ENCODE data around the gene RASGEF1C.

RASGEF1C gene

GRCh38 chr5:180157866-180158265 is 51.1 kb downstream of the RASGEF1C start:
- DNase-seq = no peak

GRCh38 chr5:180156141-180156540 is 52.9 kb downstream of the RASGEF1C start:
- DNase-seq = no peak

- DNase-seq = no peak
Observed at GRCh38 chr5:180155365-180155926, 53.6 kb downstream of the RASGEF1C start.

- DNase-seq = no peak
Observed at GRCh38 chr5:180154821-180155364, 54.1 kb downstream of the RASGEF1C start.

- DNase-seq = no peak
Observed at GRCh38 chr5:180153991-180154390, 55.0 kb downstream of the RASGEF1C start.

- DNase-seq = no peak
Observed at GRCh38 chr5:180153099-180153498, 55.9 kb downstream of the RASGEF1C start.

- DNase-seq = no peak
Observed at GRCh38 chr5:180143656-180144364, 65.2 kb downstream of the RASGEF1C start.

GRCh38 chr5:180142824-180143610 is 66.0 kb downstream of the RASGEF1C start:
- no peak for DNase-seq

- no peak for DNase-seq
Observed at GRCh38 chr5:180142021-180142765, 66.8 kb downstream of the RASGEF1C start.

GRCh38 chr5:180141068-180141660 is 67.8 kb downstream of the RASGEF1C start:
- DNase-seq = no peak

- no peak for DNase-seq
Observed at GRCh38 chr5:180140571-180140970, 68.4 kb downstream of the RASGEF1C start.

- no peak for DNase-seq
Observed at GRCh38 chr5:180140079-180140554, 68.9 kb downstream of the RASGEF1C start.

GRCh38 chr5:180139731-180140055 is 69.3 kb downstream of the RASGEF1C start:
- no peak for DNase-seq

GRCh38 chr5:180138976-180139730 is 69.9 kb downstream of the RASGEF1C start:
- no peak for DNase-seq

GRCh38 chr5:180138214-180138975 is 70.6 kb downstream of the RASGEF1C start:
- DNase-seq = no peak

- DNase-seq = no peak
Observed at GRCh38 chr5:180137401-180138213, 71.4 kb downstream of the RASGEF1C start.

GRCh38 chr5:180136630-180137381 is 72.2 kb downstream of the RASGEF1C start:
- DNase-seq = no peak

- no peak for DNase-seq
Observed at GRCh38 chr5:180135967-180136629, 72.9 kb downstream of the RASGEF1C start.
